Epithelial cell of alveolus of lung (primary cell): ENCODE results near the gene CDC16. TPM values are rescaled to one million over a fixed set of nuclear protein-coding genes. Genes with fewer than 3 reads are reported as not detected.

Experiments used
- total RNA-seq: library from RNA; depleted of rRNA; stranded (reverse); fragments of >200 nt; gene quantifications from 2 replicates; pipeline ENCODE4 v1.2.1, GENCODE V29; 2015

The CDC16 gene
- total RNA-seq = 21.9 and 28.2 TPM in 2 replicates

GRCh38 chr13:114234645-114235421 is at the start of gene CDC16:
TSS of gene CDC16 (plus strand) at chr13:114234897. CDS start at chr13:114235085, 188 bp downstream.

DNA sequence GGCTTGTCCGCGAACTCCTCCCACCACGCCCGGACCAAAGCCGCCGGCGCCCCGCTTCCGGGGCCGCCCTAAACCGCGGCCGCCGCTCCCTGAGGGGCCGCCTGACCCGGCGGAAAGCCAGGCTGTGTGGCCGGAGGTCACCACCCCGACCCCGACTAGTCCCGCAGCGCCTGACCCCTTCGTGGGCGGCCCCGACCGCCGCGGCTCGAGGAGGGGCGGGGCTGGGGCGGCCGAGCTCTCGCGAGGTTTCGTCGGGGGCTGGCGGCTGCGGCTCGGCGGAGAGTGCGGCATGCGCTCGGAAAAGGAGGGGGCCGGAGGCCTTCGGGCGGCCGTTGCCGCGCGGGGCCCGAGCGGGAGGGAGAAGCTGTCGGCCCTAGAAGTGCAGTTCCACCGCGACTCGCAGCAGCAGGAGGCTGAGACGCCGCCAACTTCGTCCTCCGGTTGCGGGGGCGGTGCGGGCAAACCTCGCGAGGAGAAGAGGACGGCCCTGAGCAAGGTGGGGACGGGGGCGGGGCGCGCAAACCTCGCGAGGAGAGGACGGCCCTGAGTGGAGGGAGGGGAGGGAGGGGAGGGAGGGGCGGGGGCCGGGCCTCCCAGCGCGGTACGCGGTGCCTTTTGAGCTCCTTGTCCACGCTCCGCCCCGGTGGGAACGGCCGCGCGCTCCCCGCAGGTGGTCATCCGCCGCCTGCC is 46.8 kb downstream of the CDC16 start, which contains the start of gene UPF3A:
UPF3A (plus strand) TSS at position 251 of the 690 bp plus-strand sequence; CDS start at position 290, 39 bp downstream.

GRCh38 chr13:114314074-114314912 is 79.6 kb downstream of the CDC16 start, which contains the start of gene CHAMP1:
TSS of gene CHAMP1 (plus strand) at chr13:114314503. CDS start at chr13:114323843, 9,340 bp downstream.

Other genes with a start within 250 kb of the CDC16 start
- gene RASA3, start 102.3 kb upstream of the CDC16 start, total RNA-seq = 33.3 and 38.9 TPM in 2 replicates
- not detected in 2 replicates for gene CFAP97D2, start 55.6 kb upstream of the CDC16 start, total RNA-seq
- 9.9 and 11.2 TPM in 2 replicates for gene UPF3A, start 46.7 kb downstream of the CDC16 start, total RNA-seq
- gene CHAMP1, start 79.6 kb downstream of the CDC16 start, total RNA-seq = 21.5 and 30.6 TPM in 2 replicates